Ovary (tissue), 3 donors: ENCODE results near the gene MNDA.

Source experiments
- CTCF ChIP-seq, 3 donors: fragments of 450-650 bp in 2 of 3; fragments of 200-600 bp in 1 of 3; IDR thresholded peaks; one replicate each; pipeline versions ENCODE4 v1.5.1 to v1.8.0; 2016 to 2022; ENCODE audit warnings: antibody characterized with exemption in 3 of 3, mild to moderate bottlenecking in 1 of 3
- EP300 ChIP-seq: sonication (generic); formaldehyde crosslinking; IDR thresholded peaks from one replicate; pipeline ENCODE4 v1.6.1; 2017; ENCODE audit warnings: antibody characterized with exemption
- POLR2A ChIP-seq: fragments of 450-650 bp; IDR thresholded peaks from one replicate; pipeline ENCODE4 v1.6.1; 2017; ENCODE audit warnings: antibody characterized with exemption, mild to moderate bottlenecking, moderate library complexity
- donor health status: DM: no; HTN: no; CAD: no.

DNA sequence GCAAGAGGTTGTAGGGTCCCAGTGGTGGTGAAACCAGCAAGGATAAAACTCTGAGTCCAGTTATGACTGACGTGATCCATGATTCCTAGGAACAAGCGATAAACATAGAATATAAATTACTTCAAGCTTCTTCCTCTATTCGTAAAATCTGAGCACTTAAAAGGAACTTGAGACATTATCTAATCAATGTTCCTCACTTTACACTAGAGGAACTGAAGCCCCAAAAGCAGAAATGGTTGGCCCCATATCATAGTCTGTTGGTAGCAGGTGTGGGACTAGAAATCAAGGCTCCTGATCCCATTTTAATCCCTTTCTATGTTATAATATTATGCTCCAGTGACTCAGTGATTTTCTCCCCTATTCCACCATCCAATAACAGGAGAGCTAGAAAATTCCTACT lies 21.9 kb upstream of the MNDA start:
- TF ChIP-seq CTCF (IDR thresholded peaks at IDR 0.05) (no peak), EP300 (no peak), POLR2A (no peak)
